GM18907 (cell line): Measurements from ENCODE around the gene CDK5RAP2.
"Not testable (repeated sequence)": the region's sequence is repeated elsewhere in the genome, so short reads cannot be mapped to it uniquely, and the experiment has no call there.

Experiments
- ATAC-seq: cut with Tn5 transposase; IDR thresholded peaks from one replicate; pipeline ENCODE4 v1.9.1; 2021; ENCODE audit warnings: mild to moderate bottlenecking, moderate library complexity; ENCODE audit not compliant: unreplicated experiment

Gene CDK5RAP2

GRCh38 chr9:120474591-120475243 is 105.2 kb downstream of the CDK5RAP2 start:
- no peak for ATAC-seq

- no peak for ATAC-seq
These were observed 106.4 kb downstream of the CDK5RAP2 start for GRCh38 chr9:120473608-120474007.

- no peak for ATAC-seq
These were observed 114.1 kb downstream of the CDK5RAP2 start for GRCh38 chr9:120465685-120466407.

GRCh38 chr9:120464887-120465421 is 115.0 kb downstream of the CDK5RAP2 start:
- no peak for ATAC-seq

GRCh38 chr9:120464176-120464886 is 115.6 kb downstream of the CDK5RAP2 start:
- ATAC-seq, result no peak

GRCh38 chr9:120463765-120464164 is 116.2 kb downstream of the CDK5RAP2 start:
- ATAC-seq, result no peak

GRCh38 chr9:120461677-120462076 is 118.3 kb downstream of the CDK5RAP2 start:
- not testable (repeated sequence) for ATAC-seq

- no peak for ATAC-seq
These were observed 123.7 kb downstream of the CDK5RAP2 start for GRCh38 chr9:120456218-120456617.

- no peak for ATAC-seq
These were observed 125.5 kb downstream of the CDK5RAP2 start for GRCh38 chr9:120454467-120454866.

- ATAC-seq, result no peak
These were observed 126.2 kb downstream of the CDK5RAP2 start for GRCh38 chr9:120453792-120454191.

- ATAC-seq, result no peak
These were observed 127.3 kb downstream of the CDK5RAP2 start for GRCh38 chr9:120452631-120453030.

- no peak for ATAC-seq
These were observed 129.1 kb downstream of the CDK5RAP2 start for GRCh38 chr9:120450916-120451315.

- ATAC-seq, result no peak
These were observed 130.4 kb downstream of the CDK5RAP2 start for GRCh38 chr9:120449566-120449965.

- ATAC-seq, result no peak
These were observed 131.9 kb downstream of the CDK5RAP2 start for GRCh38 chr9:120447959-120448500.

GRCh38 chr9:120446671-120447070 is 133.3 kb downstream of the CDK5RAP2 start:
- no peak for ATAC-seq

GRCh38 chr9:120443976-120444375 is 136.0 kb downstream of the CDK5RAP2 start:
- ATAC-seq, result no peak

GRCh38 chr9:120443489-120443888 is 136.5 kb downstream of the CDK5RAP2 start:
- no peak for ATAC-seq

- no peak for ATAC-seq
These were observed 137.5 kb downstream of the CDK5RAP2 start for GRCh38 chr9:120442308-120442995.

- no peak for ATAC-seq
These were observed 138.3 kb downstream of the CDK5RAP2 start for GRCh38 chr9:120441426-120442307.

- ATAC-seq, result no peak
These were observed 139.2 kb downstream of the CDK5RAP2 start for GRCh38 chr9:120440791-120441190.
